Ishikawa (cell line): ENCODE data around the gene GABPA.

Experiments used
- CREB1 ChIP-seq: IDR thresholded peaks from 2 replicates; pipeline ENCODE4 v1.6.1; 2012; ENCODE audit warnings: low read depth
- EGR1 ChIP-seq: IDR thresholded peaks from 2 replicates; pipeline ENCODE4 v1.6.1; 2012
- EP300 ChIP-seq: IDR thresholded peaks from 2 replicates; pipeline ENCODE4 v1.6.1; 2012; ENCODE audit warnings: borderline replicate concordance
- FOXM1 ChIP-seq: IDR thresholded peaks from 2 replicates; pipeline ENCODE4 v1.6.1; 2012; ENCODE audit warnings: low read depth, borderline replicate concordance
- RAD21 ChIP-seq: IDR thresholded peaks from 2 replicates; pipeline ENCODE4 v1.6.1; 2012; ENCODE audit warnings: low read depth
- TF ChIP-seq, protein P1 (sequence below): IDR thresholded peaks from 2 replicates; pipeline ENCODE4 v1.6.1; 2012; ENCODE audit warnings: low read depth, mild to moderate bottlenecking
- TF ChIP-seq, protein P2 (sequence below): IDR thresholded peaks from 2 replicates; pipeline ENCODE4 v1.6.1; 2012

DNA sequence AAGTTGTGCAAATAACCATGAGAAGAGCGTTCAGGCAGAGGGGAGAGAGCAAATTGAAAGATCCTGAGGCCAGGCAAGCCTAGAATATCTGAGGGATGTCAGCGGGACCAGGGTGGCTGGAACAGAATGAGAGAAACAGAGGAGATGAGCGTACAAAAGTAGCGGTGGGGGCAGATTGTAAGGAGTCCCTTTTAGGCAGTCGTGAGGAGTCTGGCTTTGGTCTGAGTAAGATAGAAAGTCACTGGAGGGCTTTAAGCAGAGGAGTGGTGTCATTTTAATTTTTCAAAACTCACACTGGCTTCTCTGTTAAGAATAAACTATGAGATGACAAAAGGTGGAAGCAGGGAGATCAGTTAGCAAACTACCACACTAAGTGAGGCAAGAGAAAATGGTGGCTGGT lies 24.2 kb upstream of the GABPA start:
- TF ChIP-seq EP300 (no peak), RAD21 (no peak), CREB1 (no peak), EGR1 (no peak), FOXM1 (no peak)
- TF ChIP-seq, protein P1, sequence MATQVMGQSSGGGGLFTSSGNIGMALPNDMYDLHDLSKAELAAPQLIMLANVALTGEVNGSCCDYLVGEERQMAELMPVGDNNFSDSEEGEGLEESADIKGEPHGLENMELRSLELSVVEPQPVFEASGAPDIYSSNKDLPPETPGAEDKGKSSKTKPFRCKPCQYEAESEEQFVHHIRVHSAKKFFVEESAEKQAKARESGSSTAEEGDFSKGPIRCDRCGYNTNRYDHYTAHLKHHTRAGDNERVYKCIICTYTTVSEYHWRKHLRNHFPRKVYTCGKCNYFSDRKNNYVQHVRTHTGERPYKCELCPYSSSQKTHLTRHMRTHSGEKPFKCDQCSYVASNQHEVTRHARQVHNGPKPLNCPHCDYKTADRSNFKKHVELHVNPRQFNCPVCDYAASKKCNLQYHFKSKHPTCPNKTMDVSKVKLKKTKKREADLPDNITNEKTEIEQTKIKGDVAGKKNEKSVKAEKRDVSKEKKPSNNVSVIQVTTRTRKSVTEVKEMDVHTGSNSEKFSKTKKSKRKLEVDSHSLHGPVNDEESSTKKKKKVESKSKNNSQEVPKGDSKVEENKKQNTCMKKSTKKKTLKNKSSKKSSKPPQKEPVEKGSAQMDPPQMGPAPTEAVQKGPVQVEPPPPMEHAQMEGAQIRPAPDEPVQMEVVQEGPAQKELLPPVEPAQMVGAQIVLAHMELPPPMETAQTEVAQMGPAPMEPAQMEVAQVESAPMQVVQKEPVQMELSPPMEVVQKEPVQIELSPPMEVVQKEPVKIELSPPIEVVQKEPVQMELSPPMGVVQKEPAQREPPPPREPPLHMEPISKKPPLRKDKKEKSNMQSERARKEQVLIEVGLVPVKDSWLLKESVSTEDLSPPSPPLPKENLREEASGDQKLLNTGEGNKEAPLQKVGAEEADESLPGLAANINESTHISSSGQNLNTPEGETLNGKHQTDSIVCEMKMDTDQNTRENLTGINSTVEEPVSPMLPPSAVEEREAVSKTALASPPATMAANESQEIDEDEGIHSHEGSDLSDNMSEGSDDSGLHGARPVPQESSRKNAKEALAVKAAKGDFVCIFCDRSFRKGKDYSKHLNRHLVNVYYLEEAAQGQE = no peak
- TF ChIP-seq, protein P2, sequence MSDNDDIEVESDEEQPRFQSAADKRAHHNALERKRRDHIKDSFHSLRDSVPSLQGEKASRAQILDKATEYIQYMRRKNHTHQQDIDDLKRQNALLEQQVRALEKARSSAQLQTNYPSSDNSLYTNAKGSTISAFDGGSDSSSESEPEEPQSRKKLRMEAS = no peak
